Activated T-cell treated with anti-CD3 and anti-CD28 coated beads, Interleukin-2, amount 50 U/mL, for 4 hours (primary cell): Measurements from ENCODE around the gene GMPR2. TPM values are rescaled to one million over a fixed set of nuclear protein-coding genes. Genes with fewer than 3 reads are reported as not detected.

Source experiments
- ATAC-seq, 2 donors: fragments of 200-7000 bp; cut with Tn5 transposase; one replicate each; pipeline ENCODE4 v1.10.0; 2021
- DNase-seq: peaks from one replicate; pipeline ENCODE4 v3.0.0-alpha.2; 2020
- H3K27me3 Mint-ChIP-seq: one replicate; pipeline ENCODE4 v1.8.0; 2021; ENCODE audit warnings: low read depth, mixed read lengths
- H3K36me3 Mint-ChIP-seq: one replicate; pipeline ENCODE4 v1.8.0; 2022; ENCODE audit warnings: mixed read lengths; ENCODE audit not compliant: insufficient read depth
- H3K4me1 Mint-ChIP-seq: one replicate; pipeline ENCODE4 v1.8.0; 2021; ENCODE audit warnings: low read depth, mixed read lengths
- H3K4me3 Mint-ChIP-seq: one replicate; pipeline ENCODE4 v1.8.0; 2021; ENCODE audit warnings: mild to moderate bottlenecking, moderate library complexity, mixed read lengths
- H3K9me3 Mint-ChIP-seq: one replicate; pipeline ENCODE4 v1.8.0; 2021; ENCODE audit warnings: mixed read lengths
- total RNA-seq, 3 donors: library from RNA; stranded (reverse); gene quantifications; one replicate each; pipeline ENCODE4 v1.2.1, GENCODE V29; 2021

The GMPR2 gene
- total RNA-seq, 3 donors from 2014 or later, result 29.6 to 30.8 (median 29.7) TPM

DNA sequence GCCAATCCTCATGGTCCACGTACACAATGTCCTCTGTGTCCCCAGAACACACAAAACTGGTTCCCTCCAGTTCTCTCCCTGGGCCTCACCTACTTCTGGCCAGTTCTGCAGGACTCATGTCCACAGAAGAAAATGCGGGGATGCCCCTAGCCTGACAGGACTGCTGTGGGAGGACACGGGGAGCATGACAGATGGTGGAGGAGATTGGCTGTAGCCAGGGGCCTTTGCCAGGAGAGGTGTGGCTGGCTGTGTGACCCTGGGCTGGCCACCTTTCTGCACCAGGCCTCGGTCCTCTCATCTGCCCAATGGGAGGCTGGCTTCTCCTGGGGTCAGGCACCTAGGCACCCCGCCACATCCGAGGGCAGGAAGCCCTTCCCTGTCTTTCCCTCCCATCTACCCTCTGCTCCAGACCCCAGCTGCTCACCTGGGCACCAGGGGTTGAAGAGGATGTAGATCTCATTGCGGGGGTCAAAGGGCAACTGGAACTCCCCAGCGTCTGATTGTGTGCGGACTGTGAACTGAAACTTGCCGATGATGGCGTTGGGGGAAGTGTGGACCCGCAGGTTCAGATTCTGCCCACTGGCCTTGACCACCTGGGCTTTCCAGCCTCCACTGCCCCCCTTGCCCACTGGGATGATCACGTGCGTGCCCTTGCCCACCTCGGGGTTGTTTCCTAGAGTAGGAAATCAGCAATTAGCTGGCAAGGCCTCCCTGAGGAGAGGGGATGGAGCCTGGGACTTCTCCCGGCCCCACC is 27.5 kb downstream of the GMPR2 start:
- Mint-ChIP-seq H3K36me3 (peaks cover 10% of the 10 kb centered on the region), H3K9me3 (no peaks in the 10 kb centered on the region), H3K4me1 (no peaks in the 10 kb centered on the region), H3K4me3 (no peak overlapping the region), H3K27me3 (no peaks in the 10 kb centered on the region)
- ATAC-seq, result no peak
- no peak for DNase-seq

DNA sequence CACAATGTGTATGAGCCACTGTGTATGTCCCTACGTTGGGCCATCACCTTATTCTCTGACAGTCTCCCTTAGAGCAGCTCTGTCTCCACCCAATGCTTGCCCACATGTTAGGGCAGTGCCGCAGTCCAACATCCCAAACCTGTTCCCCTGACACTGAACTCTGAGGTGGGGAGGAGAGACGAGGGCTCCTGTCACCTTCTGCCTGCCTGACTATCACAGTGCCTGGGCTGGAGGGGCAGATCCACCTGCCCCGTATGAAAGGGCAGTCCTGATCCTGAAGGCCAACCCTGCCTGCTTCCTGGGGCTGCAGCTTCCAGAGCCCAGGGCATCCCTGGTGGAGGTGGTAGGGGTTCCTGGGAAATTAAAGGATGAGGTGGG is 28.0 kb downstream of the GMPR2 start:
- Mint-ChIP-seq H3K4me1 (no peaks in the 10 kb centered on the region), H3K4me3 (no peak overlapping the region), H3K27me3 (no peaks in the 10 kb centered on the region), H3K9me3 (no peaks in the 10 kb centered on the region), H3K36me3 (peaks cover 7% of the 10 kb centered on the region)
- DNase-seq, result no peak
- ATAC-seq, result no peak

DNA sequence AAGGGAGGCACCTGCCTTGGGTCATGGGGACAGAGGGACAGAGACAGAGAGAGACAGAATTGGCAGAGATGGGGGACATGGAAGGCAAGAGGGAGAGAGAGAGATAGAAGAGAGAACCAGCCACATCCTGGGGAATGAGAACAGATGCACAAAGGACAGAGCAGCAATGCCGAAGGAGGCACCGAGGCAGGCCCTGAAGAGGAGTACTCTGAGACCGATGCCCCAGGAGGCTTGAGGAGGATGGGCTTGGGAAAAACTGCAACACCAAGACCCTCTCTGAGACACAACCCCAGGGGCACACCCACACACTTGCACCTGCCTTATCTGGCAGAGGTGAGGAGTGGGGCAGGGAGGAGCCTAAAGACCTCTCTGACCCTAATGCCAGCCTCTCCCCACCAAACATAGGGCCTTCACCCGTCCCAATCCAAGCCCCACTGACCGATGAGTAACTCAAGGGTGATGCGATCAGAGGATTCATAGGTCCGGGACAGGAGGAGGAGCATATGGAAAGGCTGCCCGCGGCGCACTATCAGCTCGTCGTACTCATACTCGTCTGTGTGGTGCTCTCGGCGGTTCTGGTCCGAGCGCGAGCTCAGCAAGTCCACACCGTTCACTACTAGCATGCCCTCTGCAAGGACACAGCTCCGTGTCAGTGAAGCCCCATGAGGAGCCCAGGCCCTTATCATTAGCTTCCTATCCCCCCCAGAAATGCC is 28.7 kb downstream of the GMPR2 start:
- H3K4me1 Mint-ChIP-seq, result no peaks in the 10 kb centered on the region
- no peaks in the 10 kb centered on the region for H3K9me3 Mint-ChIP-seq
- H3K4me3 Mint-ChIP-seq, result no peak overlapping the region
- H3K27me3 Mint-ChIP-seq, result no peaks in the 10 kb centered on the region
- peaks cover 8% of the 10 kb centered on the region for H3K36me3 Mint-ChIP-seq
- ATAC-seq (no peak), DNase-seq (no peak)

DNA sequence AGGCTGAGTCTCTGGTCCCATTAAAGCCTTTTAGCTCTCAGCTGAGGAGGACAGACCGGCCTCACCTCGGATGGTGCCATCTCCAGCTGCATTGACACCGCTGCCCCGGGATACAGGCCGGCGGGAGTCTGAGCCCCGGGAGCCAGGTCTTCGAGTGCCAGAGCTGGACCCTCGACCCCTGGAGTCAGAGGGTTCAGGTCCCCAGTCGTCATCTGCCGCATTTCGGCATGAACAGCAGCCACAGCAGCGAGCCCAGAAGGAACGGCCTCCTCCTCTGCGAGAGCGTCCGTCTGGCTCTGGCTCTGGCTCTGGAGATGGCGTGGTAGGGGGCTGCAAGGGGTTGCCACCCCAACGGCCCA is 29.2 kb downstream of the GMPR2 start:
- no peaks in the 10 kb centered on the region for H3K9me3 Mint-ChIP-seq
- no peaks in the 10 kb centered on the region for H3K4me1 Mint-ChIP-seq
- H3K4me3 Mint-ChIP-seq, result no peak overlapping the region
- H3K36me3 Mint-ChIP-seq, result peaks cover 13% of the 10 kb centered on the region
- no peaks in the 10 kb centered on the region for H3K27me3 Mint-ChIP-seq
- no peak for DNase-seq
- no peak for ATAC-seq

DNA sequence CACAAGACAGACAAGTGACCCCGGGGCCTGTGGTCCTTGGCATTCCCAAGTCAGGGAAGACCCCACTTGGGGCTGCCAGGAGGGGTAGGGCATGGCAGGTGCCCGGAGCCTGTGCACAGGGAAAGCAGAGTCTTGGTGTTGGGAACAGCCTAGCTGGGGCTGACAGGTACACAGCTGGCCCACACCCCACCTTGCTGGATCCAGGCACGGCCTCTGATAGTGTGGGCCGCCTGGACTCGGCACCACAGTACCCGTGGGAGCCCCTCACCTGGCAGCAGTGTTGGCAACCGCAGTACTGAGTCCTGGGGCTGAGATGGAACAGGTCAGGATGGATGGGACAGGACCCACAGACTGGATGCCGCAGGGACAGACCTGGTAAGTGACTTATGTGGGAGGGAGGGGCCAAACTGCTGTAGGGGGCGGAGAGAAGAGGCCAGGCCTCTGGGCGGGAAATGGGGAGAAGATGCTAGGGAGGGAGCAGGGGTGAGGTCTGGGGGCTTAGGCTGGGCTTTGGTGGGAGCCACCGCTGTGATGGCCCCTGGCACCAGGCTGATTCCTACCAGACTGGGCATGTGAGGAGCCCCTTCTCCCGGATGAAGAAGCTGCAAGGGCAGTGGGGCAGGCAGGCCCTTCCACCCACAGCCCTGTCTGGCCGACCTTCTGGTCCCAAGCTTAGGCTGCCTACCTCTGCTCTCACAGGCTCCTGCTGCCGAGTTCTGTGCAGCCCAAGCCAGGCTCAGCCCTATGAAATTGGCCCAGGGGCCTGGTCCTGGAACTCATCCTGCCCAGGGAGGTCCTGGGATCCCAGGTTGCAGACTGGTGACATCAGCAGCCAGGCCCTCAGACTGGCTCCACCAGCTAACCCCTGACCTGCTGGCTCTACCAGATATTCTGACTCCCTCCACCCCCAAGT is 30.3 kb downstream of the GMPR2 start, which contains the start of gene TGM1:
TSS of gene TGM1 (minus strand) at position 357 of the 913 bp plus-strand sequence. CDS start 825 bp downstream, outside the sequence.
- Mint-ChIP-seq H3K9me3 (no peaks in the 10 kb centered on the region), H3K4me1 (no peaks in the 10 kb centered on the region), H3K27me3 (no peaks in the 10 kb centered on the region), H3K4me3 (no peak within 1 kb of the TSS), H3K36me3 (peaks cover 17% of the 10 kb centered on the region)
- no peak for ATAC-seq
- DNase-seq, result no peak

DNA sequence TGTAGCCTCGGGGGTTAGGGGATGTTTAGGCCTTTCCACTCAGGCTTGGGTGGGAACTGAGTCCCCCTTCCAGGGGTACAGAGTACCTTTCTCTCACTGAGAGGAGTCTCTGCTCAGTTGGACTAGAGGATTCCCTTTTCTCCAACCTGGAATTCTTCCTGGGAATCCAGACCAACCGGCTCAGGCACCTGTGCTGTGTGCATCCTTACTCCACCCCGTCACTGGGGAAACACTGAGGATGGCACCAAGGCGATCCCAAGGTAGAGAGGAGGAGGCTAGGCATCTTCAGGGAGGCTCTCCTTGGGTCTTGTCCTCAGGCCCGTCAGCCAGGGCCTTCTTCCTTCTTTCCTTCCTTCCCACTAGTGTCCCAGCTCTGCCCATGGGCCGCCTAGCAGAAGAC is 31.1 kb downstream of the GMPR2 start:
- no peak for DNase-seq
- no peak overlapping the region for H3K4me3 Mint-ChIP-seq
- H3K36me3 Mint-ChIP-seq, result peaks cover 21% of the 10 kb centered on the region
- H3K27me3 Mint-ChIP-seq, result no peaks in the 10 kb centered on the region
- H3K4me1 Mint-ChIP-seq, result no peaks in the 10 kb centered on the region
- H3K9me3 Mint-ChIP-seq, result no peaks in the 10 kb centered on the region
- no peak for ATAC-seq

DNA sequence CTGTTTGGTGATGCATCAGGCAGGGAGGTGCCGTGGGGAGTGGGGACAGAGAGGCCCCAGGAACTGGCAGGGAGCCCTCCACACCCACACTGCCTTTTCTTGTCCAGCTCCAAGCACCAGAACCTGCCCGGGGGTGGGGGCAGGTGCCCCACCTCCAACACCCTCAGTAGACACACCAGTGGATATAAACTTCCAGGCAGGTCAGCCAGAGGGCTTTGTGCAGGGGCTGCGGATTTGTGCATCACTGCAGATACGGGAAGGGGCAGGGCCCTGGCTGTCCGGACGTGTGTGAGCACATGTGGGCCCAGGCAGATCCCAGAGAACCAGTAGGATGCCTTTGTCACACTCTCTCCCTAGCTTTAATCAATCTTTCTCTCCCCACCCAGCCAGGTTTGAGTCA is 31.6 kb downstream of the GMPR2 start:
- ATAC-seq (no peak), DNase-seq (no peak)
- Mint-ChIP-seq H3K27me3 (no peaks in the 10 kb centered on the region), H3K36me3 (peaks cover 21% of the 10 kb centered on the region), H3K4me3 (no peak overlapping the region), H3K4me1 (no peaks in the 10 kb centered on the region), H3K9me3 (no peaks in the 10 kb centered on the region)

DNA sequence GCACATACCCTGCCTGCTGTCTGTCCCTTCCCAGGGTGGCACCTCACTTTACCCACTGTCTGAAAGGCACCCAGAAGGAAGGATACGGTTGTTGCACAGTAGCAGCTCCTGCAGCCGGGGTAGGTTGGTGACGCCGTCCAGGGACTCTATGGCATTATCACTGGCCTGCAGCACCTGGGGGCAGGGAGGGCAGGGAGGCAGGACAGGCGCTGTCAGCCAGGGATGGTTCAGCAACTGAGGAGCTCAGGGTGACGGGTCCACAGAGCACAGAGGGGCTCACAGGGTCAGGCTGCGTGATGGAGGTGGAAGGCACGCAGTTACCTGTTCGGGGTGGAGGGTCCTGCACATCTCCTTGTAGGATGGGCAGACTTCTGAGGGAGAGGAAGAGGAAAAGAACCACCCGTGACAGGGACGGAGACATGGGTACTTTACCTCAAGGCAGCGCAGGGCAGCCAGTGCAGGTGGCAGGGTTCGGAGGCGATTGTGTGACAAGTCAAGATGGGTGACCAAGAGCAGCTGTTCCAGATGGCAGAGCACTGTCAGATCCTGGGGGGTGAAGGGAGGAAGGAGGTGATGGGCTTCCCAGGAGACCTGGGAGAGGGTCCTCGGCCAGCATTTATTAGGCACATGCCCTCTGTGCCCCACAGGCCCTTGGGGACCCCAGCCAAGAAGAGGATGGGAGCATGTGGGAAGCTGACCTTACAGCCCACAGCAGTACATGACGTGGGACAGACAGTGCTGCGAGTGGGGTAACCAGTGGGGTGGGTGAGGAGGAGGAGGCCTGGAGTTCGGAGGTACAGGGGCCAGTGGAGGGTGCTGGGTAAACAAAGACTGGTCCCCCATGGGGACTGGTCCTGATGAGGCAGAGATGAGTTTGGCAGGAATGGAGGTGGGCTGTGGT is 33.9 kb downstream of the GMPR2 start:
- no peaks in the 10 kb centered on the region for H3K27me3 Mint-ChIP-seq
- H3K36me3 Mint-ChIP-seq, result peaks cover 19% of the 10 kb centered on the region
- DNase-seq, result no peak
- ATAC-seq, result no peak
- no peak overlapping the region for H3K4me3 Mint-ChIP-seq
- H3K9me3 Mint-ChIP-seq, result no peaks in the 10 kb centered on the region
- peaks cover 5% of the 10 kb centered on the region for H3K4me1 Mint-ChIP-seq

DNA sequence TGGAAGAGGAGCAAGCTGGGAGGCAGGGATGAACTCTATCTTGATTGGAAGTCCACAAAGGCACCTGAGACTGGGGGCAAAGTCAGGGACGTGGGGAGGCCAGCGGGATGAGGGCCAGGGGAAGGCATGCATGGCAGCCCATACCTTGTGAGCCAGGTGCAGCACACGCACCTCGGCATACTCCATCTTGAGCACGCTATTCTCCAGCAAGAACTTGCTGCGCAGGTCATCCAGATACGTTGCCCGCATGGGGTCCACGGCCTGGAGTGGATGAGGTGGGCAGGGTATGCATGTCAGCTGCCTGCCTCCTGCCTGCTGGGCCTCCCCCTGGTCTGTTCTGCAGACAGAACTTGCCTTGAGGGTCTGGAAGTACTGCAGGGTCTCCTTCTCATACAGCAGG is 34.8 kb downstream of the GMPR2 start:
- Mint-ChIP-seq H3K27me3 (no peaks in the 10 kb centered on the region), H3K9me3 (no peaks in the 10 kb centered on the region), H3K4me1 (peaks cover 14% of the 10 kb centered on the region), H3K4me3 (no peak overlapping the region), H3K36me3 (peaks cover 15% of the 10 kb centered on the region)
- DNase-seq (no peak), ATAC-seq (no peak)

DNA sequence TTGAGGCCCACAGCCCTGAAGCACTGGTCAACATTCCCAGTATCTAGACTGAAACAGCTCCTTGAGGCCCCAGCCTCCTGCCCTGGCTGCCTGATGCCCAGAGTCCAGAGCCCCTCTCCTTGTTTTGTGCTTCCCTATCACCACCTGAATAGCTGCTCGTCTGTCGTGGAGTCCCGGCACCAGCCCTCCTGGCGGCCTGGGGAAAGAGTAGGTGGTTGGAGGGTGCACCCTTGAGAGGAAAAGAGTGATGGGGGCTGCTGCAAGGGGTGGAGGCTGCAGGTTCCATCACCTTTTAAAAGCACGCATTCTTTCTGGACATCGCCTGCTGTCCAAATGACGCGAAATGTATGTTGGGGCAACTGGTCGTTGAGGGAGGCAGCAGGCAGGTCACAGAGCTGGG is 35.5 kb downstream of the GMPR2 start:
- Mint-ChIP-seq H3K4me3 (no peak overlapping the region), H3K36me3 (peaks cover 15% of the 10 kb centered on the region), H3K9me3 (no peaks in the 10 kb centered on the region), H3K4me1 (peaks cover 20% of the 10 kb centered on the region), H3K27me3 (no peaks in the 10 kb centered on the region)
- no peak for DNase-seq
- ATAC-seq, result no peak

DNA sequence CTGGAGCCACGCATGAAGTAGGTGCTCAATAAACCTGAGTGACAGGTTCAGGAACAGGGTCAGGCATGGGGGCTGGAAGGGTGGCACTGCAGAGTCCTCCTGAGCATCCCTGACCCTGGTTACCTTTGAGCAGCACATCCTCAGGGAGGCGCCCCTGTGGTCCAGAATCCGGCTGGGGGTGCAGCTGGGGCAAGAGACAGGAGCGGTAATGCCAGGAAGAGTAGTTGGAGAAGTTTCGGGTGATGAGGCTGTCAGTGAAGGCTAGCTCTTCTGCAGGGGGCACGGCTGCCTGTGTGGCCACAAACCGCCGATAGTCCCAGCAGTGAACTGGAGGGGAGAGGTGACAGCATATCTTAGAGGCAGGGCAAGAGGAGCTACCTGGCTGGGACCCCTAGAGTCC is 36.6 kb downstream of the GMPR2 start:
- H3K4me1 Mint-ChIP-seq, result peaks cover 31% of the 10 kb centered on the region
- H3K9me3 Mint-ChIP-seq, result no peaks in the 10 kb centered on the region
- DNase-seq (no peak), ATAC-seq (no peak)
- no peaks in the 10 kb centered on the region for H3K27me3 Mint-ChIP-seq
- peaks cover 15% of the 10 kb centered on the region for H3K36me3 Mint-ChIP-seq
- H3K4me3 Mint-ChIP-seq, result no peak overlapping the region

DNA sequence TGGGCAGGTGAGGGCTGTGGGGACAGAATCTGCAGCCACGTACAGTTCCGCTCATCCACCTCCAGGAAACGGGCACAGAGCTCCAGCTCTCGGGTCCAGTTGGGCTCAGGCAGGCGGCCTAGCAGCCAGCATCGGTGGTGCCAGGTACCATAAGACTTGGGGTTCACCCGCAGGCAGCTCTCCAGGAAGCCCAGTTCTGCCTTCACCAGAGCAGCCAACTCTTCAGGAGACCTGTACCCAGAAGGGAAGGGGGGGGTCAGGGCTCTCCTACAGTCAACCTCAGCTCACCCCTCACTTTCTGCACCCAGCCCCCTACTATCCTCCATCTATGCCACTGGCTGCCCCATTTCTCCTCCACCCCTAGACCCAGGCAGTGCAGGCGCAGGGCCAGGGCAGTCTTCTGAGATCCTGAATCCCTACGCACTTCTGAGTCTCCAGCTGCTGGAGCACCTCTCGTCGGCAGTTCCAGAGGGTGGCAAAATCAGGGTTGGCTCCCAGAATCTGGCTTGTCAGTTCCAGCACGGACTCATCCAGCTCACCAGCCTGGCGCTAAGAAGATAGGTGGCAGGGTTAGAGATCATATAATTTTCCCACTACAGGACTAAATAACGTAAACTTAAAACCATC is 37.3 kb downstream of the GMPR2 start:
- Mint-ChIP-seq H3K36me3 (peaks cover 15% of the 10 kb centered on the region), H3K4me3 (peak overlapping the region; percentile 88), H3K4me1 (peaks cover 34% of the 10 kb centered on the region), H3K9me3 (no peaks in the 10 kb centered on the region), H3K27me3 (no peaks in the 10 kb centered on the region)
- DNase-seq (no peak), ATAC-seq (no peak)

DNA sequence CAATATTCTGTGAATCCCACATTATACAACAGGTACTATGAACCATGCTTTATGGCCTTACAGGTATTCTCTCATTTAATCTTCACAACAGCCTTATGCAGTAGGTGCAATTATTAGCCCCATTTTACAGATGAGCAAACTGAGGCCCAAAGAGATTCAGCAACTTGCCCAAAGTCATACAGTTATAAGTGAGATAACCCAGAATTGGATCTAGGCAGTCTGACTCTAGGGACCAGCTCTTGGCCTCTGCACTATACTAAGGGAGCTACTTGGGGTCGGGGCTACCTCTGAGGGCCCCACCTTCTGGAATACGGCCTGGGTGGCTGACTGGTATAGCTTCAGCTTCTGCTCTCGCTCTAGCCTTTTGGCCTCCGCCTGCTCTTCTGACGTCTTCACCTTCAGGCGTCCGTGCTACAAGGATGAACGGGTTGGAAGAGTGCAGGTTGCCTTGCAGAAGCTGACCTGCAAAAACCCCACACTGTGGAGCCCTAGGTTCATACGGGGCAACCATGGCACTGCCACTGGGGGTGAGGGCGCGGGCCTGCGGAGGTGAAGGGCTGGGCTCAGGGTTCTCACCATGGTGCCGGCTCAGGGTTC is 37.9 kb downstream of the GMPR2 start:
- H3K4me1 Mint-ChIP-seq, result peaks cover 40% of the 10 kb centered on the region
- peak overlapping the region; percentile 88 for H3K4me3 Mint-ChIP-seq
- DNase-seq, result no peak
- peaks cover 15% of the 10 kb centered on the region for H3K36me3 Mint-ChIP-seq
- H3K9me3 Mint-ChIP-seq, result no peaks in the 10 kb centered on the region
- H3K27me3 Mint-ChIP-seq, result no peaks in the 10 kb centered on the region
- ATAC-seq, result no peak
